NCI-H2029 (cell line): ENCODE measurements around the gene DMXL2.
"Not testable (repeated sequence)": the region's sequence is repeated elsewhere in the genome, so short reads cannot be mapped to it uniquely, and the experiment has no call there.

Source experiments
- DNase-seq: peaks from one replicate; lab custom pipeline; 2025; lab: John Stamatoyannopoulos, UW

DMXL2 gene

GRCh38 chr15:51576911-51577500 lies 45.6 kb downstream of the DMXL2 start:
- DNase-seq = no peak

- DNase-seq = no peak
These were observed 46.2 kb downstream of the DMXL2 start for GRCh38 chr15:51576286-51576850.

GRCh38 chr15:51575775-51576174 lies 46.8 kb downstream of the DMXL2 start:
- no peak for DNase-seq

GRCh38 chr15:51573352-51573751 lies 49.2 kb downstream of the DMXL2 start:
- DNase-seq = not testable (repeated sequence)

GRCh38 chr15:51568939-51569784 lies 53.4 kb downstream of the DMXL2 start:
- DNase-seq = not testable (repeated sequence)

- DNase-seq = no peak
These were observed 61.3 kb downstream of the DMXL2 start for GRCh38 chr15:51561271-51561670.

GRCh38 chr15:51558876-51559275 lies 63.7 kb downstream of the DMXL2 start:
- no peak for DNase-seq

GRCh38 chr15:51558411-51558810 lies 64.2 kb downstream of the DMXL2 start:
- DNase-seq = no peak

- DNase-seq = no peak
These were observed 71.7 kb downstream of the DMXL2 start for GRCh38 chr15:51550841-51551240.

- DNase-seq = no peak
These were observed 74.9 kb downstream of the DMXL2 start for GRCh38 chr15:51547656-51548055.

- DNase-seq = no peak
These were observed 85.5 kb downstream of the DMXL2 start for GRCh38 chr15:51536965-51537574.

GRCh38 chr15:51533672-51534398 lies 88.7 kb downstream of the DMXL2 start:
- DNase-seq = no peak

- no peak for DNase-seq
These were observed 95.6 kb downstream of the DMXL2 start for GRCh38 chr15:51526955-51527354.

- DNase-seq = no peak
These were observed 98.2 kb downstream of the DMXL2 start for GRCh38 chr15:51524376-51524775.

- no peak for DNase-seq
These were observed 106.3 kb downstream of the DMXL2 start for GRCh38 chr15:51516291-51516690.

- no peak for DNase-seq
These were observed 117.3 kb downstream of the DMXL2 start for GRCh38 chr15:51505251-51505650.

- no peak for DNase-seq
These were observed 119.6 kb downstream of the DMXL2 start for GRCh38 chr15:51503003-51503402.

GRCh38 chr15:51499379-51499976 lies 123.1 kb downstream of the DMXL2 start:
- no peak for DNase-seq

- no peak for DNase-seq
These were observed 124.8 kb downstream of the DMXL2 start for GRCh38 chr15:51497806-51498205.

GRCh38 chr15:51496246-51496645 lies 126.3 kb downstream of the DMXL2 start:
- no peak for DNase-seq

GRCh38 chr15:51494411-51495314 lies 127.9 kb downstream of the DMXL2 start:
- DNase-seq = no peak
